K562 (cell line): ENCODE measurements around the gene LIPE. TPM values are rescaled to one million over a fixed set of nuclear protein-coding genes. Genes with fewer than 3 reads are reported as not detected.

Source experiments
- ASH1L ChIP-seq: fragments of 450-650 bp; IDR thresholded peaks from 2 replicates; pipeline ENCODE4 v1.6.1; 2018; ENCODE audit warnings: borderline replicate concordance, mild to moderate bottlenecking, low read depth; ENCODE audit not compliant: partially characterized antibody
- ATF3 ChIP-seq, 2 experiments: fragments of 450-650 bp in 1 of 2; sonication (generic) in 1 of 2; formaldehyde crosslinking in 1 of 2; IDR thresholded peaks in 1 of 2; conservative IDR thresholded peaks in 1 of 2; 2 replicates each; pipeline versions ENCODE4 v1.6.1 to v1.8.1; 2016 to 2023; ENCODE audit warnings: mild to moderate bottlenecking in 2 of 2, moderate library complexity in 2 of 2, inconsistent platforms in 1 of 2, missing genetic modification reagents in 1 of 2
- BACH1 ChIP-seq: fragments of 200-800 bp; sonication (Bioruptor generic); IDR thresholded peaks from 2 replicates; pipeline ENCODE4 v1.6.1; 2016; ENCODE audit warnings: missing genetic modification characterization, missing compliant biosample characterization
- CBX3 ChIP-seq, 2 experiments: IDR thresholded peaks; 1 replicate in 1 of 2; 2 replicates in 1 of 2; pipeline ENCODE4 v1.6.1; 2012; ENCODE audit warnings: inconsistent platforms in 2 of 2, low read length in 2 of 2, borderline replicate concordance in 1 of 2, control low read depth in 1 of 2
- CHAMP1 ChIP-seq: fragments of 450-650 bp; IDR thresholded peaks from 2 replicates; pipeline ENCODE4 v1.6.1; 2016; ENCODE audit warnings: mild to moderate bottlenecking
- CTBP1 ChIP-seq: fragments of 450-650 bp; IDR thresholded peaks from 2 replicates; pipeline ENCODE4 v1.6.1; 2016; ENCODE audit warnings: borderline replicate concordance
- ERF ChIP-seq: fragments of 450-650 bp; formaldehyde crosslinking; IDR thresholded peaks from 2 replicates; pipeline ENCODE4 v1.4.0; 2020; ENCODE audit warnings: mild to moderate bottlenecking, mixed read lengths
- ETS2 ChIP-seq: IDR thresholded peaks from 2 replicates; pipeline ENCODE4 v1.6.1; 2016; ENCODE audit warnings: borderline replicate concordance, missing genetic modification characterization, mild to moderate bottlenecking, moderate library complexity, missing compliant biosample characterization; ENCODE audit not compliant: poor library complexity, severe bottlenecking
- IRF9 ChIP-seq: fragments of 450-650 bp; IDR thresholded peaks from 2 replicates; pipeline ENCODE4 v1.6.1; 2016; ENCODE audit warnings: missing biosample characterization, missing genetic modification characterization
- MAFK ChIP-seq: IDR thresholded peaks from 2 replicates; pipeline ENCODE4 v1.6.1; 2011; ENCODE audit warnings: low read length, improper control_type of control experiment
- NFIX ChIP-seq: fragments of 250-450 bp; sonication (Bioruptor Pico); IDR thresholded peaks from 2 replicates; pipeline ENCODE4 v1.4.0; 2020; ENCODE audit warnings: low read depth, mild to moderate bottlenecking, moderate library complexity
- NR2C1 ChIP-seq, 2 experiments: fragments of 450-650 bp; IDR thresholded peaks; 2 replicates each; pipeline ENCODE4 v1.6.1; 2017; ENCODE audit warnings: mild to moderate bottlenecking in 2 of 2, antibody characterized with exemption in 1 of 2, inconsistent platforms in 1 of 2, missing compliant biosample characterization in 1 of 2, missing genetic modification characterization in 1 of 2
- NR3C1 ChIP-seq: sonication (generic); formaldehyde crosslinking; IDR thresholded peaks from 2 replicates; pipeline ENCODE4 v1.8.1; 2022; ENCODE audit warnings: missing genetic modification reagents
- PTBP1 ChIP-seq: fragments of 200-400 bp; formaldehyde crosslinking; IDR thresholded peaks from 2 replicates; pipeline ENCODE4 v1.6.1; 2017; ENCODE audit warnings: low read depth, low read length
- RBM22 ChIP-seq: fragments of 200-400 bp; formaldehyde crosslinking; IDR thresholded peaks from 2 replicates; pipeline ENCODE4 v1.6.1; 2018; ENCODE audit warnings: low read length, low read depth; ENCODE audit not compliant: poor library complexity, severe bottlenecking
- SOX6 ChIP-seq: fragments of 450-650 bp; IDR thresholded peaks from 2 replicates; pipeline ENCODE4 v1.6.1; 2014; ENCODE audit warnings: mild to moderate bottlenecking
- TGIF2 ChIP-seq: sonication (generic); formaldehyde crosslinking; IDR thresholded peaks from 2 replicates; pipeline ENCODE4 v1.8.1; 2022; ENCODE audit warnings: mild to moderate bottlenecking, missing genetic modification reagents, moderate library complexity
- TRIM25 ChIP-seq: fragments of 450-650 bp; IDR thresholded peaks from 2 replicates; pipeline ENCODE4 v1.7.0; 2016; ENCODE audit warnings: borderline replicate concordance
- WHSC1 ChIP-seq: IDR thresholded peaks from one replicate; pipeline ENCODE4 v1.6.1; 2012; ENCODE audit warnings: low read length, control low read depth, inconsistent platforms
- ZNF212 ChIP-seq: fragments of 450-650 bp; formaldehyde crosslinking; IDR thresholded peaks from 2 replicates; pipeline ENCODE4 v1.4.0; 2020; ENCODE audit warnings: mild to moderate bottlenecking
- ZNF347 ChIP-seq: fragments of 450-650 bp; formaldehyde crosslinking; IDR thresholded peaks from 2 replicates; pipeline ENCODE4 v1.4.0; 2020; ENCODE audit warnings: low read depth, mild to moderate bottlenecking, moderate library complexity
- ZNF583 ChIP-seq: fragments of 250-450 bp; sonication (Bioruptor Pico); IDR thresholded peaks from 2 replicates; pipeline ENCODE4 v1.4.0; 2020
- polyA plus RNA-seq, 8 experiments: library from polyadenylated mRNA; depleted of rRNA in 4 of 8; stranded (reverse) in 5 of 8; unstranded in 3 of 8; fragments of >200 nt; fragmentation: Nextera tagmentation in 2 of 8; fragmentation: Illumina TruSeq in 1 of 8; extraction: Ambion mirVana in 2 of 8; extraction: Trizol in 1 of 8; gene quantifications; 2 replicates each; pipeline versions ENCODE4 v1.2.1 to v1.2.3, GENCODE V29; 2011 to 2014; ENCODE audit warnings: inconsistent platforms in 1 of 8, missing spikeins in 1 of 8
- total RNA-seq, 7 experiments: library from RNA; depleted of rRNA in 6 of 7; stranded (reverse); fragments of >200 nt in 6 of 7; fragmentation: Illumina TruSeq in 2 of 7; extraction: Trizol in 2 of 7; gene quantifications; 2 replicates each; pipeline versions ENCODE4 v1.2.1 to v1.2.3, GENCODE V29; 2011 to 2021; ENCODE audit warnings: low replicate concordance in 1 of 7

LIPE gene
- total and polyA plus RNA-seq, 9 of the 15 experiments (the other 6 are each of a cell fraction or from before 2014, with no cell fraction given), result 0.22 TPM; not detected in 8

GRCh38 chr19:42433503-42434260, 6.5 kb upstream of the LIPE start (continued):
- TF ChIP-seq CHAMP1 (no peak), NR2C1 (IDR thresholded peaks at IDR 0.05) (peak; percentile 95), NR2C1 (tag; IDR thresholded peaks at IDR 0.05) (peak; percentile 97), NFIX (CRISPR knock-in tag) (no peak), ASH1L (no peak), NR3C1 (CRISPR knock-in tag) (no peak), RBM22 (no peak), WHSC1 (no peak), ZNF583 (CRISPR knock-in tag) (no peak; the same call in 1 of the 2 replicates), ETS2 (tag) (no peak), IRF9 (tag) (no peak), BACH1 (tag) (no peak; the same call in 1 of the 2 replicates), CBX3 (IDR thresholded peaks at IDR 0.05; ENCODE audit: borderline replicate concordance in 1 of 2, low read length in 2 of 2) (no peak), CTBP1 (peak; percentile 80; the same call in 1 of the 2 replicates), ZNF347 (no peak), TRIM25 (no peak), ERF (CRISPR knock-in tag) (no peak), PTBP1 (no peak), SOX6 (peak; percentile 56; the same call in 1 of the 2 replicates), MAFK (no peak), ZNF212 (CRISPR knock-in tag) (no peak), ATF3 (IDR thresholded peaks at IDR 0.05) (peak; percentile 56; the same call in 1 of the 2 replicates), ATF3 (CRISPR knock-in tag; conservative IDR thresholded peaks at IDR 0.05) (no peak), TGIF2 (CRISPR knock-in tag) (no peak)
